ENCODE measurements around the gene CST7. TPM values are rescaled to one million over a fixed set of nuclear protein-coding genes. Genes with fewer than 3 reads are reported as not detected.

The CST7 gene
- total RNA-seq, 1 experiment from 2014 or later = not detected

DNA sequence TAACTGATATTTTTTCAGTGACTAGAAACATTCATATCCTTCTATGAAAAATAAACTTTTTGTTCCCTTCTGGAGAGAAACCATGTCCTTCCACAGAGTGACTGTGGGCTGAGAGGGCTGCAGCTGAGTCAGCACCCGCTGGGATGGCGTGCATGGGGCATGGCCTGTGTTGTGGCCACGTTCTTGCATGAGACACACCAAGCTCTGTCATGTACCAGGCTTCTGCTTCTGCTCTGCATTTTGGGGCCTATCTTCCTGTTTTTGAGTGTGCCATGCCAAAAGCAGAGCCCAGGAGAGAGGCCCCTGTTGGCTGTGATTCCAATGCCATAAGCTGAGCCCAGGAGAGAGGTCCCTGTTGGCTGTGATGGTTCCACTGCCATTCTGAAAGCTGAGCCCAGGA is 32.7 kb downstream of the CST7 start (continued):
- TF ChIP-seq CBX3 (IDR thresholded peaks at IDR 0.05; ENCODE audit: low read depth) = no peak
- TF ChIP-seq, protein P1, sequence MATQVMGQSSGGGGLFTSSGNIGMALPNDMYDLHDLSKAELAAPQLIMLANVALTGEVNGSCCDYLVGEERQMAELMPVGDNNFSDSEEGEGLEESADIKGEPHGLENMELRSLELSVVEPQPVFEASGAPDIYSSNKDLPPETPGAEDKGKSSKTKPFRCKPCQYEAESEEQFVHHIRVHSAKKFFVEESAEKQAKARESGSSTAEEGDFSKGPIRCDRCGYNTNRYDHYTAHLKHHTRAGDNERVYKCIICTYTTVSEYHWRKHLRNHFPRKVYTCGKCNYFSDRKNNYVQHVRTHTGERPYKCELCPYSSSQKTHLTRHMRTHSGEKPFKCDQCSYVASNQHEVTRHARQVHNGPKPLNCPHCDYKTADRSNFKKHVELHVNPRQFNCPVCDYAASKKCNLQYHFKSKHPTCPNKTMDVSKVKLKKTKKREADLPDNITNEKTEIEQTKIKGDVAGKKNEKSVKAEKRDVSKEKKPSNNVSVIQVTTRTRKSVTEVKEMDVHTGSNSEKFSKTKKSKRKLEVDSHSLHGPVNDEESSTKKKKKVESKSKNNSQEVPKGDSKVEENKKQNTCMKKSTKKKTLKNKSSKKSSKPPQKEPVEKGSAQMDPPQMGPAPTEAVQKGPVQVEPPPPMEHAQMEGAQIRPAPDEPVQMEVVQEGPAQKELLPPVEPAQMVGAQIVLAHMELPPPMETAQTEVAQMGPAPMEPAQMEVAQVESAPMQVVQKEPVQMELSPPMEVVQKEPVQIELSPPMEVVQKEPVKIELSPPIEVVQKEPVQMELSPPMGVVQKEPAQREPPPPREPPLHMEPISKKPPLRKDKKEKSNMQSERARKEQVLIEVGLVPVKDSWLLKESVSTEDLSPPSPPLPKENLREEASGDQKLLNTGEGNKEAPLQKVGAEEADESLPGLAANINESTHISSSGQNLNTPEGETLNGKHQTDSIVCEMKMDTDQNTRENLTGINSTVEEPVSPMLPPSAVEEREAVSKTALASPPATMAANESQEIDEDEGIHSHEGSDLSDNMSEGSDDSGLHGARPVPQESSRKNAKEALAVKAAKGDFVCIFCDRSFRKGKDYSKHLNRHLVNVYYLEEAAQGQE (IDR thresholded peaks at IDR 0.05; ENCODE audit: low read depth) = no peak
- no peak for TF ChIP-seq TCF7L2 (IDR thresholded peaks at IDR 0.05; ENCODE audit: borderline replicate concordance, extremely low read depth, insufficient read depth, insufficient read length)
- no peak for TF ChIP-seq ELF1 (IDR thresholded peaks at IDR 0.05; ENCODE audit: borderline replicate concordance, low read depth)

DNA sequence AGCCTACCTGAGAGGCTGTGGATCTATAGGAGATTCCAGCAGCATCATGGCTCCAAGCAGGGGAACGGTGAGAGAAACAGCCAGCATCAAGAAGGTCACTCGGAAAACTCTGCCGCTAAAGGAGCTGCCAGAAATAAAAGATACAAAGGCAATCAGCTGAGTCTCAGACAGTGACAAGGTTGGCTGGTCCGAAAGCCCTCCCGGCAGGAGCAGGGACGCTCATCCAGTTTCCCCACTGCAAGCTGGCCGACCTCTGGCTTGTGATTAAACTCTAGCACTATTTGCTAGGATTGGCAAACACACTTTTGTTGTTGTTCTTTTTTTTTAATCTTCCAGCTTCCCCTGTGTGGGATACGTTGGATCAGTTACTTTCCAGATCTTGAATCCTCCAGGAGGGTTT is 34.8 kb downstream of the CST7 start:
- no peaks in the 10 kb centered on the region for H3K4me1 ChIP-seq (ENCODE audit: control insufficient read depth in 1 of 2, insufficient read depth in 2 of 2, low read length in 2 of 2)
- no peaks in the 10 kb centered on the region for H4K20me1 ChIP-seq (ENCODE audit: insufficient read depth)
- H3K9me3 ChIP-seq (ENCODE audit: control insufficient read depth in 1 of 2, insufficient read depth in 1 of 2, low read depth in 1 of 2, low read length in 2 of 2) = no peaks in the 10 kb centered on the region; a peak in 1 of 4 replicates
- H3K27ac ChIP-seq (ENCODE audit: low read depth, low read length) = no peak overlapping the region
- intact Hi-C loops (cut with micrococcal nuclease) = no loop called here
- ATAC-seq = no peak
- RAD21 ChIA-PET (ENCODE audit: low non-redundant PET in 1 of 2, low total read pairs in 2 of 2, uncharacterized antibody in 2 of 2, unreplicated experiment in 2 of 2) = no interaction called here
- POLR2A ChIA-PET = no interaction called here
- DNase-seq (ENCODE audit: low read depth, low spot score) = no peak
- H3K27me3 ChIP-seq (ENCODE audit: insufficient read depth, low read length) = no peaks in the 10 kb centered on the region
- no peak overlapping the region for H3K4me2 ChIP-seq (ENCODE audit: low read length)
- no peak overlapping the region for H3K9ac ChIP-seq (ENCODE audit: low read length)
- H3K79me2 ChIP-seq (ENCODE audit: insufficient read depth, low read length) = peaks cover 71% of the 10 kb centered on the region
- H2AFZ ChIP-seq (ENCODE audit: low read depth, low read length, poor library complexity, severe bottlenecking) = no peak overlapping the region
- no peaks in the 10 kb centered on the region for H3K9me2 ChIP-seq (ENCODE audit: insufficient read depth)
- CTCF ChIA-PET = no interaction called here
- no TSS peak for BruUV-seq (replicated peaks)
- peaks cover 7 to 11% of the 10 kb centered on the region in 2 experiments; a peak in 3 of 4 replicates for H3K36me3 ChIP-seq (ENCODE audit: control insufficient read depth in 1 of 2, insufficient read depth in 2 of 2, low read length in 2 of 2)
- TF ChIP-seq SP1 (IDR thresholded peaks at IDR 0.05; ENCODE audit: low read depth) (no peak), JUND (IDR thresholded peaks at IDR 0.05) (no peak), YY1 (IDR thresholded peaks at IDR 0.05; ENCODE audit: extremely low read depth, insufficient replicate concordance, low read depth, low read length) (no peak), CEBPB (IDR thresholded peaks at IDR 0.05; ENCODE audit: low read depth) (no peak), TCF7L2 (IDR thresholded peaks at IDR 0.05; ENCODE audit: borderline replicate concordance, extremely low read depth, insufficient read depth, insufficient read length) (no peak), EZH2 (IDR thresholded peaks at IDR 0.05) (no peak), RAD21 (IDR thresholded peaks at IDR 0.05; ENCODE audit: low read depth) (no peak), ZNF274 (IDR thresholded peaks at IDR 0.05; ENCODE audit: low read depth, low read length) (no peak), POLR2A (IDR thresholded peaks at IDR 0.05; ENCODE audit: borderline replicate concordance, extremely low read depth, insufficient read depth, insufficient read length) (no peak), SRF (IDR thresholded peaks at IDR 0.05; ENCODE audit: low read depth) (no peak), EZH2phosphoT487 (IDR thresholded peaks at IDR 0.05; ENCODE audit: borderline replicate concordance) (no peak), CBX3 (IDR thresholded peaks at IDR 0.05; ENCODE audit: low read depth) (no peak), EGR1 (IDR thresholded peaks at IDR 0.05; ENCODE audit: low read depth) (no peak)
- TF ChIP-seq, protein P1 (IDR thresholded peaks at IDR 0.05; ENCODE audit: low read depth) = no peak
- TF ChIP-seq, protein P2, sequence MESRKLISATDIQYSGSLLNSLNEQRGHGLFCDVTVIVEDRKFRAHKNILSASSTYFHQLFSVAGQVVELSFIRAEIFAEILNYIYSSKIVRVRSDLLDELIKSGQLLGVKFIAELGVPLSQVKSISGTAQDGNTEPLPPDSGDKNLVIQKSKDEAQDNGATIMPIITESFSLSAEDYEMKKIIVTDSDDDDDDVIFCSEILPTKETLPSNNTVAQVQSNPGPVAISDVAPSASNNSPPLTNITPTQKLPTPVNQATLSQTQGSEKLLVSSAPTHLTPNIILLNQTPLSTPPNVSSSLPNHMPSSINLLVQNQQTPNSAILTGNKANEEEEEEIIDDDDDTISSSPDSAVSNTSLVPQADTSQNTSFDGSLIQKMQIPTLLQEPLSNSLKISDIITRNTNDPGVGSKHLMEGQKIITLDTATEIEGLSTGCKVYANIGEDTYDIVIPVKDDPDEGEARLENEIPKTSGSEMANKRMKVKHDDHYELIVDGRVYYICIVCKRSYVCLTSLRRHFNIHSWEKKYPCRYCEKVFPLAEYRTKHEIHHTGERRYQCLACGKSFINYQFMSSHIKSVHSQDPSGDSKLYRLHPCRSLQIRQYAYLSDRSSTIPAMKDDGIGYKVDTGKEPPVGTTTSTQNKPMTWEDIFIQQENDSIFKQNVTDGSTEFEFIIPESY (IDR thresholded peaks at IDR 0.05; ENCODE audit: extremely low read depth, insufficient replicate concordance, low read length) = no peak
- no peak overlapping the region for H3K4me3 ChIP-seq (replicated peaks in 1 of 2; ENCODE audit: low read depth in 1 of 2, low read length in 2 of 2)
